GM03348 (cell line): ENCODE results near the gene PIBF1.
"Not testable (repeated sequence)": the region's sequence is repeated elsewhere in the genome, so short reads cannot be mapped to it uniquely, and the experiment has no call there.

Experiments used
- DNase-seq: peaks from one replicate; pipeline ENCODE4 v3.0.0; 2012; ENCODE audit warnings: low spot score

PIBF1 gene, protein sequence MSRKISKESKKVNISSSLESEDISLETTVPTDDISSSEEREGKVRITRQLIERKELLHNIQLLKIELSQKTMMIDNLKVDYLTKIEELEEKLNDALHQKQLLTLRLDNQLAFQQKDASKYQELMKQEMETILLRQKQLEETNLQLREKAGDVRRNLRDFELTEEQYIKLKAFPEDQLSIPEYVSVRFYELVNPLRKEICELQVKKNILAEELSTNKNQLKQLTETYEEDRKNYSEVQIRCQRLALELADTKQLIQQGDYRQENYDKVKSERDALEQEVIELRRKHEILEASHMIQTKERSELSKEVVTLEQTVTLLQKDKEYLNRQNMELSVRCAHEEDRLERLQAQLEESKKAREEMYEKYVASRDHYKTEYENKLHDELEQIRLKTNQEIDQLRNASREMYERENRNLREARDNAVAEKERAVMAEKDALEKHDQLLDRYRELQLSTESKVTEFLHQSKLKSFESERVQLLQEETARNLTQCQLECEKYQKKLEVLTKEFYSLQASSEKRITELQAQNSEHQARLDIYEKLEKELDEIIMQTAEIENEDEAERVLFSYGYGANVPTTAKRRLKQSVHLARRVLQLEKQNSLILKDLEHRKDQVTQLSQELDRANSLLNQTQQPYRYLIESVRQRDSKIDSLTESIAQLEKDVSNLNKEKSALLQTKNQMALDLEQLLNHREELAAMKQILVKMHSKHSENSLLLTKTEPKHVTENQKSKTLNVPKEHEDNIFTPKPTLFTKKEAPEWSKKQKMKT

GRCh38 chr13:72781451-72782439, at the start of gene PIBF1, which contains the start of gene DIS3:
Gene PIBF1 (plus strand): TSS chr13:72782133. CDS start chr13:72783470, 1,337 bp downstream.
Gene DIS3 (minus strand): TSS chr13:72781900. CDS start chr13:72781832, 68 bp downstream.
- peak; percentile 98 for DNase-seq

GRCh38 chr13:72737033-72737432, 44.9 kb upstream of the PIBF1 start:
- DNase-seq: no peak

GRCh38 chr13:72740015-72740414, 41.9 kb upstream of the PIBF1 start:
- no peak for DNase-seq

DNA sequence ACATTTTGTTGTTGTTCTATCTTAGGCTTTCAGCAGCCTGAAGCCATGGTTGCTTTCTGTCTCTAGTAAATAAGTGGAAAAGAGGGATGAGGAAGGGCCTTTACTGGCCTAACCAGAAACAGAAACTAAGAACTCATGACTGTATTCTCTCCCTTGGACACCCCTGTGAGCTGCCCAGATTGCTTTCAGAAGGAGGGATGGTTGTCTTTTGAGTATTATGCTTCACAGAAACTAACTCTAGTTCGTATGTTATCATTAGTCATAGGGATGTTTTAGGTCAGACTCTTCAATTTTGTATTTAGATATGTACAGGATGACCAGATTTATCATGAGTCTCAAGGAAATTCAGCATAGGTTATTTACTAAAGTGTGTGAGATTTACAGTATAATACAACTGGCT, 36.7 kb upstream of the PIBF1 start:
- DNase-seq: no peak

DNA sequence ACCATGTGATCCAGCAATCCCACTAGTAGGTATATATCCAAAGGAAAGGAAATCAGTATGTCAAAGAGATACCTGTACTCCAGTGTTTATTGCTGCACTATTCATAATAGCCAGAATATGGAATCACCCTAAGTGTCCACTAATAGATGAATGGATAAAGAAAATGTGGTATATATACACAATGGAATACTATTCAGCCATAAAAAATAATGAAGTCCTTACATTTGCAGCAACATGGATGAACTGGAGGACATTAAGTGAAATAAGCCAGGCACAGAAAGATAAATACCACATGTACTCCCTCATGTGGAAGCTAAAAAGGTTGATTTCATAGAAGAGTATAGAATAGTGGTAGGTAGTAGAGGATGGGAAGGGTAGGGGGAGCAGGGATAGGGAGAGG, 30.7 kb upstream of the PIBF1 start:
- no peak for DNase-seq

DNA sequence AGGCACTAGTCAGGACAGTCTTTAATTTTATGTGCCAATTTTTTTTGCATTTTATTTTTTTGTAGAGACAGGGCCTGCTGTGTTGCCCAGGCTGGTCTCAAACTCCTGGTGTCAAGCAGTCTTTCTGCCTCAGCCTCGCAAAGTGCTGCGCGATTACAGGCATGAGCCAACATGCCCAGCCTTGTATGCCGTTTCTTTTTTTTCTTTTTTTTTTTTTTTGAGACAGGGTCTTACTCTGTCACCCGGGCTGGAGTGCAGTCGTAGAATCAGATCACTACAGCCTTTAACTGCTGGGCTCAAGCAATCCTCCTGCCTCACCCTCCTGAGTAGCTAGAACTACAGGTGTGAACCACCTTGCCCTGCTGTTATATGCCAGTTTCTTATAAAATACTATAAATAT, 27.8 kb upstream of the PIBF1 start:
- no peak for DNase-seq

DNA sequence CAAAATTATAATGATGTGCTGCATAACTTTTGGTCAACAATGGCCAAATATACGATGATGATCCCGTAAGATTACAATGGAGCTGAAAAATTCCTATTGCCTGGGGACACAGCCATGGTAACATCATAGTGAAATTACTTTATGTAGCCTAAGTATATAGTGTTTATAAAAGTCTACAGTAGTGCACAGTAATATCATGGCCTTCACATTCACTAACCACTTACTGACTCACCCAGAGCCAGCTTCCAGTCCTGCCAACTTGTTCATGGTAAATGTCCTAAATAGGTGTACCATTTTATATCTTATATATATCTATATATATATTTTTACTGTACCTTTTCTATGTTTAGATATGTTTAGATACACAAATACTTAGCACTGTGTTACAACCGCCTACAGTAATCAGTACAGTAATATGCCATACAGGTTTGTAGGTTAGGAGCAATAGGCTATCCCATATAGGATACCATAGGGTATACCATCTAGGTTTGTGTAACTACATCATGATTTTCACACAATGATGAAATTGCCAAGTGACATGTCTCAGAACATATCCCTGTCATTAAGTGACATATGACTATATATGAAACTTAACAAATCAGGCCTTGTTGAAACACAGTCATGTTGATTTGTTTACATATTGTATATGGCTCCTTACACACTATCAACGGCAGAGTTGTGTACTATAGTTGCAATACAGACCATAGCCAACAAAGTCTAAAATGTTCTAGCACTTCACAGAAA, 24.0 kb upstream of the PIBF1 start:
- DNase-seq: no peak

GRCh38 chr13:72760189-72760588, 21.7 kb upstream of the PIBF1 start:
- DNase-seq: no peak

DNA sequence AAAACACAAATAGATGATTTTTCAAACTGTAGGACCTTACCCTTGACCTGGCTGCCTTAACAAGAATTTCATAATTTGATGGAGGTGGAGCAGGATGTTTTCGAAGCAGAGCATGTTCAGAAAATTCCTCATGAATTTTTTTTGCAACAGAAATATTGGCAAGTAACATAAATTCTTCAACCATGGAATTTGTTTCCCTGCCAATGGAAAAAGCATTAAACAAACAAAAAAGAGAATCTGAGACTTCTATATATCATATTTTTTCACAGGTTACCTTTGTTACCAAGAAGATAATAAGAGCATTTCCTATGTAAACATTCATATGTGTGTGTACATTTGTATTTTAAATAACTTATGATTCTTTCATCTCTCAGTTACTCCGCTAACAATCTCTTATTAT, 18.5 kb upstream of the PIBF1 start:
- peak; percentile 12 for DNase-seq

DNA sequence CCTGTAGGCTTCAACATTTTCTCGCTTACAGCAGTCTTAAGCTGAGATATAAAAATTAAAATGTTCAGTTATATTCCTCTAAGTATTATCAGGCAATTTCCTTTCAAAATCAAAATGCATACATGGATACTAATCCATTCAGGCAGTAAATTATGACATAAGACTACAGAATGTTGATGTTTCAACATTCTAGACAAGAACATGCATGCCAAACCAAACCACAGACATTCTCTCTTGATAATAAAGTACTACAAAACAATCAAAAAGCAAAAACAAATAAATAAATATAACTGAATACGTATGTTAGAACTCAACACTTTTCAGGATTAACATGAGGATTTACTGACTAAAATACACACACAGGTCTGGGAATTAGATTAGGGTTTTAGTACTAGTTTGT, 7.9 kb upstream of the PIBF1 start:
- DNase-seq: no peak

DNA sequence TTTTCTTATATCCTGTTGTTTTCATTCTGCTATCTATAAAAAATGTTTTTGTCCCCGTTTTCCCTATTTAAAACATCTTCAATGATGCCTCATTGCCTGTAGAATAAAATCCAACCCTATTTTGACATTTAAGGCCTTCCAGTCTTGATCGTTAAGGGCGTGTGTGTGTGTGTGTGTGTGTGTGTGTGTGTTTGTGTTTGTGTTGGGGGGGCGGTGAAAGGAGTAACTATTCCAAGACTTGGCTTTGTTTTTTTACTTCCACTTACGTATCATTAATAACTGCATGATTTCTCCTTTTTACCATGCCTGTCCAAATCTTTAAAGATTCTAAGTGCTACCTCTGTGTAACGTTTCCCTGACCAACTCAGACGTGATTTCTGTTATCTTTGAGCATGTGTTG, 784 bp downstream of the PIBF1 start:
- DNase-seq: no peak

DNA sequence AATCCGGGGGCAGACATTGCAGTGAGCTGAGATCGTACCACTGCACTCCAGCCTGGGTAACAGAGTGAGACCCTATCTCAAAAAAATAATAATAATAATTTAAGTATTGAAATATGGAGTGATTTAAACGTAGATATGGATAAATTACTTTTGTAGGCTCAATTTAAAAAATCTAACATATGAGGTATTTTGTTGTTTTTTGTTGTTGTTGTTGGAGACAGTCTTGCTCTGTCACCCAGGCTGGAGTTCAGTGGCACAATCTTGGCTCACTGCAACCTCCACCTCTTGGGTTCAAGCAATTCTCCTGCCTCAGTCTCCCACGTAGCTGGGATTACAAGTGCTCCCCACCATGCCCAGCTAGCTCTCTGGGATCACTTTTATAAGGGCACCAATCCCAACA, 2.7 kb downstream of the PIBF1 start:
- DNase-seq: not testable (repeated sequence)

DNA sequence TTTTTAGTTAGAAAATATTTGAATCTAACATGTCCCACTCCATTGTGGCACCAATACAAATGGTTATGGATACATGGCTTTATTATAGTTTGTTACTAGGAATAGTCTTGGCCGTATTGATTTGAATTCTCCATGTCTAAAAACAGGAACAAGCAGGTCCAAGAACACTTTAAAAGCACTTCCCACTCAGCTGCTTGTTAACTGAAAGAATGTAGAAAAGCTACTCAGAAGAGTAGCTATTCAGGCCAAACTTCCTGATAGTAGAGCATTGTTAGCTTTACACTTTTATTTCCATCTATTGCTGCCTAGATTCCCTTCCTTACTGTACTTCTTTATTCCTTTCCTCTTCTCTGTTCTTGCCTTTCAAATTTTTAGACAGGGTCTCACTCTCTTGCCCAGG, 6.9 kb downstream of the PIBF1 start:
- no peak for DNase-seq

GRCh38 chr13:72792640-72793039, 10.7 kb downstream of the PIBF1 start:
- no peak for DNase-seq

GRCh38 chr13:72798817-72799216, 16.9 kb downstream of the PIBF1 start:
- no peak for DNase-seq

DNA sequence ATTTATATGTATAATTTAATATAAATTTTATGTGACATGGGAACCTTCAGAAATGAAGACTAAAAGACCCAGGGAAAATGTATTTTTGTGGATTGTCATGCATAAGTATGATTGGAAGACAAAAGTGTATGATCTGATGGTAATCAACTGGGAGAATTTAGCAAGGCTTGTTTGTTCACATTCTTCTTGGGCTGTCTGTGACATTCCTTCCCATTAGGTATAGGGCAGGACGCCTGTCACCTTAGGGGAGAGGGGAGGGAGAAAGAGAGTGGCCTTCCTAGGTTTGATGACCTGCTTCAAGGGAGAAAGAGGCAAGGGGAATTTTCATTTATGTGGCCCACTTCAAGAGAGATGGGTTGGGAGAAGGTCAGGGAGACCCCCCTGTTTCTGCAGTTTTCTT, 22.4 kb downstream of the PIBF1 start:
- DNase-seq: no peak

GRCh38 chr13:72805676-72806346, 23.9 kb downstream of the PIBF1 start:
- no peak for DNase-seq

GRCh38 chr13:72806514-72806913, 24.6 kb downstream of the PIBF1 start:
- not testable (repeated sequence) for DNase-seq

DNA sequence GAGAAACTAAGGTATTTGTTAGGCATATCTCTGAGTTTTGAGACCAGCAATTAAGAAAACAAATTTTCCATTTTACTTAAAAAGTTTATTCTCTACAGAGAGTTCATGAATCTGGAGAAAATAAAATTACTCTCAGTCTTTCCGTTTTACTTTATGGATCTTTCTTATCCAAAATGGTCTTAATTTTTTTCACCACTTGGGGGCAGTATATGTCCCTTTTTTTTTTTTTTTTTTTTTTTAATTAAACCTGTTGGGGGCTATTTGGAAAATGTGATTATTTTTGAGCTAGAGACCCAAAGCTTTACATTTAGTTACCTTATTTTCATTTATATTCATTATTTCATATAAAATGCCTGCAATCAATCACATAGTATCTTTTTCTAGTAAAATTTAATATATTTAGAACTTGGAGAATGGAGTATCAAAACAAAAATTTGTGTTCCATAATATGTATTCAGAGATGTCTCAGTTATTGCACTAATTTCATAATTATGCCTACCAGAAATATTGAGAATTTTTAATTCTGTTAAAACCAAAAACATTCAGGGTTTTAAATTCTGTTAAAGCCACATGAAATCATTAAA, 27.1 kb downstream of the PIBF1 start:
- peak; percentile 19 for DNase-seq

GRCh38 chr13:72820156-72820897, 38.4 kb downstream of the PIBF1 start:
- peak; percentile 10 for DNase-seq
